T follicular helper cell (primary cell): ENCODE data around the gene TRMT1.

ENCODE experiments used
- DNase-seq: peaks from one replicate; pipeline ENCODE4 v3.0.0-alpha.2; 2020; ENCODE audit warnings: low read depth

TRMT1 gene

GRCh38 chr19:13090511-13091231 lies 25.9 kb downstream of the TRMT1 start:
- no peak for DNase-seq

- no peak for DNase-seq
These were observed 26.6 kb downstream of the TRMT1 start for GRCh38 chr19:13089857-13090507.

- no peak for DNase-seq
These were observed 27.2 kb downstream of the TRMT1 start for GRCh38 chr19:13089139-13089856.

DNA sequence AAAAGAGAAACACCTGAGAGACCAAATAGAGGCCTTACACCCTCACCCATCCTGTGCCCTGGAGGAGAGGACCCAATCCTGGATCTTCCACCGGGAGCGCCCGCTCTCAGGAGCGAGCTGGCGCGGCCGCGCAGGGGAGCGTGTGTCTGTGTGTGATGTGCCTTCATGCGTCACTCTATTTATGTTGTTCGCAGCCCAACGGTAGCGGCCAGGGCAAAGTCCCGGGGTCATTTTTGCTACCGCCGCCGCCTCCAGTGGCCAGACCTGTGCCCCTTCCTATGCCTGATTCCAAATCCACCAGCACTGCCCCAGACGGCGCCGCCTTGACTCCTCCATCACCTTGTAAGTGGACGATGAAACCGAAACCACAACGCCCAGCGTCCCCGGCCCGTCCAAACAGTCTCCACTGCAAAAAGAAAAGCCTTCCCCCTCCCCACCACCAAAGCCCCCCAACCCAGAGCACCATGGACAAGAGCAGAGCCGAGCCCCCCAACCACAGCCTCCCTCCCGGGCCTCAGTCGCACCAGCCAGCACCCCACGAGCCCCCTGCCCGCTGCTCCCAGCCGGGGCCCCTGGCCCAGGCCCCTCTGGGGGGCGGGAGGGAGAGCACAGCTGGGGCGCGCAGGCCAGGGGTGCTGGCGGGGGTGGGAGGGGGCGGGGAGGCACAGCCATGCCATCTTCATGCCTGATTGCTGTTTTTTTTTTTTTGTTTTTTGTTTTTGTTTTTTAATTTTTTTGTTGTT lies 28.6 kb downstream of the TRMT1 start:
- no peak for DNase-seq

- no peak for DNase-seq
These were observed 29.2 kb downstream of the TRMT1 start for GRCh38 chr19:13087295-13087694.

DNA sequence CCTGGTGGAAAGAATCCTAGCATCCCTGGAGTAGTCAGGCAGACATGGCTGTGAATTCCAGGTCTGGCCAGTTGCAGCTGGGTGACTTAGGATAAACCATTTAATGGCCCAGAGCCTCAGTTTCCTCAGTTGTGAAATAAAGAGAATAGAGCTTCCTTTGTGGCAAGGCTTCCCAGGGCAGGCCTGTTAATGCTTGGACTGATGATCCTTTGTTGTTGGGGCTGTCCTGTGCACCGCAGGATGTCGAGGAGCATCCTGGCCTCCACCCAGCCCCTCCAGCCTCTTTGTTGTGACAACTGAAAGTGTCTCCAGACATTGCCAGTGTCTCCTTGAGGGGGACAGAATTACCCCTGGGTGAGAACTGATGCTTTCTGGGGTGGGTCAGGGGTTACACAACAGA lies 30.2 kb downstream of the TRMT1 start:
- no peak for DNase-seq

DNA sequence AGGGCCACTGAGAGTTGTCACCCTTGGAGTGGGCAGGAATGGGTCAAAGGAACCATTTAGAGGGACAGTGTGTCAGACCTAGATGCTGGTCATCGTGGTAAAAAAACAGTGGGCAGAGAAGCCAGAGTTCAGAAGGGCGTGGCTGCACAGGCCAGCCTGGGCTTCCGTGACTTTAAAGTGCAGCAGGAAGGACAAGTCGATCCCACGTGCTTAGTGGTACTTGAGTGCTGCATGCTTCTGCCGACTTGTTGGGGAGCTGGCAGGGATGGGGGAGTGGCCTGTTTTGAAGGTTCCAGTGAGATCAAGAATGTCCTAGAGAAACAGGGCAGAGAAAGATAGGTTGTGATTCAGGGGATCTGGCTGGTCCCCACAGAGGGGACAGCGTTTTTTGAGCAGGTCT lies 30.9 kb downstream of the TRMT1 start:
- no peak for DNase-seq

GRCh38 chr19:13083627-13084026 lies 32.9 kb downstream of the TRMT1 start:
- no peak for DNase-seq

- DNase-seq, result no peak
These were observed 33.5 kb downstream of the TRMT1 start for GRCh38 chr19:13083008-13083404.

GRCh38 chr19:13082192-13083007 lies 34.1 kb downstream of the TRMT1 start:
- DNase-seq, result no peak

DNA sequence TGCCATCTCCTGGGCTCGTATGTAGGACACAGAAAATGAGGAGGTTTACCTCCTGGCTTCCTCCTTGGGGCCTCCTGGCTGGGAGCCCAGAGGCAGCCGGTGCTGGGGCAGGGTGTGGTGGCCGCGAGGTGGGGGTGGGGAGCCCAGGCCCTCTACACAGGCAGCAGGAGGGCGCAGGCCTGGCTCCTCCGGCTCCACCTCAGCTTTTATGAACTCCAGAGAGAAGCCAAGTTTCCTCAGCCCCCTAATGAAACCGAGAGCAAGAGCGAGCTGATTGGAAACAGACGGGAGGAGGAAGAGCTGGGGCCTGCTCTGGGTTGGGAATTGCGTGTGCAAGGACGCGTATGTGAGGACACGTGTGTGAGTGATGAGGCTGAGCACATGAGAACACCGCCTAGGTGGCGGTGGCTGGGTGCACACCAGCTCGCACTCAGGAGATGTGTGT lies 37.0 kb downstream of the TRMT1 start:
- no peak for DNase-seq

DNA sequence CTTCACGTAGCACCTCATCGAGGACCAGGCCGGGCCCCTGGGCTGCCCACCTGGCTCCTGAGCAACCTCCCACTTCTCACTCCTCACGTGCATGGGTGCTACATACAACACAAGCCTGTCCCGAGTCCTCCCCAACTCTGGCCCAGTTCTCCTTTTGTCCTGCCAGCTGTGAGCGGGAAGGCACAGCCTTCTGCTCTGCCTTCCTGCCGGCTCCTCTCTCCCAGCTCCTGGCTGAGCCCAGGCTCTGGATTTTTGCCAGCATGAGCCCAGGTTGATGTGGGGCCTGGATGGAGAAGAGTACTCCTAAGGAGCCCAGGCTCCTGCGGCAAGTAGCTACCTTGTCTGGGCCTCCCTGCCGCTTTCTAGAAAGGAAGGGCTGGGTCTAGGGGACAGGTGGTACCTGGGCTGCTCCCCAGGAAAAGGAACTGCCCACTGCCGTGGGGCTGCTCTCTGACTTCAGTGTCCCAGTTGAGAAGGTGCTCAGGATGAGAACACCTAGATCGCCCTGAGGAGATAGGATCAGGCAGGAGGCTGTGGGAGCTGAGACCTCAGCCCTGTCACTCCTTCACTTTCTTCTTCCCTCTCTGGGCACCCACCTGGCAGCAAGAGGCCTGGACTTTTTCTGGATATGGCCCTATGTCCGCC lies 37.5 kb downstream of the TRMT1 start:
- no peak for DNase-seq

- DNase-seq, result no peak
These were observed 38.2 kb downstream of the TRMT1 start for GRCh38 chr19:13078381-13078780.

GRCh38 chr19:13077240-13077639 lies 39.3 kb downstream of the TRMT1 start:
- DNase-seq, result no peak

DNA sequence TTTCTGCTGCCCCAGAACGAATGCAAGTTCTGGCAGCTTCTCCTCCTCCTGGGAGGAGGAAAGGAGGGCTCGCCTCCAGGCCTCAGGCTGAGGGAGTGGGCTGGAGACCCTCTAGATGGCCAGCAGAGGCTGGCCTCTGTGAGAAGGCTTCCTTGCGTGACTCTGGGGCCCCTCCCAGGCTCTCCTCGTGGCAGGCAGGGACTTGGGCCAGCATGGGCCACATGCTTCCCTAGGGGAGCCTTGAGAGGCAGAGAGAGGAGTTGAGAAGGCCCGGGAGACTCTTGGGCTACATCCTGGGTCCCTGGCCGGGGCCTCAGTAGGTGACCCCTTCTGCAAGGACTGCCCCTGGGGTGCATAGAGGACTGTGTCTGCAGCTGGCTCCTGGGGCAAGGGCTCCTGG lies 39.8 kb downstream of the TRMT1 start:
- no peak for DNase-seq

DNA sequence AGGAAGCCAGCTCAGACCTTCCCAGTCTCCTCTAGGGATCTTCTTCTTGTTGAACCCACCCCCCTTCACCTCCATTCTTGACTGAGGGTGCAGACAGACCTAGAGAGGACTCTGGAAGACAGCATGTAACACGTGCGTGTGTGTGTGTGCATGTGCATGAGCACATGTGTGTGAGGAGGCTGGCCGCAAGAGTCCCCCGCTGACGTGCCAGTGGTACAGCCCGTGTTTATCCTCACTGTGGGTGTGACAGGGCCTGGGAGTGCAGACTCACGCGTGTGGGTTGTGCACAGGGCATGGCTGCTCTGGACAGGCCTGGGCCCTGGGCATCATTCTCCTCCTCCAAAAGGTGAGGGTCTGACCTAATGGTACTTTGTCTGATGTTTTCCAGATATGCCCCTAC lies 40.2 kb downstream of the TRMT1 start:
- DNase-seq, result no peak

DNA sequence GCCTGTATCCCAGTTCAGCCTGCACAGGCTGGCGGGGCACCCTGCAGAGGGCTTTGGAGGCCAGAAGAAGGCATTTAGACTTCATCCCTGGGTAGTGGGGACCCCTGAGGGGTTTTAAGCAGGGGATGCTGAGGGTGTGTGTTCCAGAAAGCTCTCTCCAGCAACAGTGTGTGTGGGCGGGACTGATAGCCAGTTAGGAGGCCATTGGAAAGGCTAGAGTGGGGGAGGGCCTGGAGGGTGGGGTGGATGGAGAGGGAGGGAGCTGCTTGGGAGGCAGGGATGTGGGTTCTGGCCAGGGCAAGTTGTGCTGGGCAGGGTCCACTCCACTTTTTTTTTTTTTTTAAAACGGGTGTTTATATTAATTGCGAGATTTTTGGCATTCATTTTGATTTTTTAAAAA lies 42.2 kb downstream of the TRMT1 start:
- DNase-seq, result no peak

DNA sequence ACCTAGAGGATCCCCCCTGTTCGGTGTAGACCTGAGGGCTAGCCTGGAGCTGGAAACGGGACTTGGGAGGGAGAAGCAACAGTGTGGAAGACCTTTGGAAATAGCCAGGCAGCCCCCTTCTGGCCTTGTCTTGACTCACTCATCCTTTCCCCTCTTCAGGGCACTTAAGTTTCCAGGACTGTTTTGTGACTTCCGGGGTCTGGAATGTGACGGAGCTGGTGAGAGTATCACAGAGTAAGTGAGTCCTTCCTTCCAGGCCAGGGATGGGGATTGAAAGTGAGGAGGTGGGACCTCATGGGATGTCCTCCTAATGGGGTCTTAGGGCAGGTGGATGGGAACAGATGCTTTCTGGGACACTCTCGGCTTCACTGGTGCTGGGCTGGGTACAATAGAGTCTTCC lies 43.3 kb downstream of the TRMT1 start:
- no peak for DNase-seq

GRCh38 chr19:13072188-13072908 lies 44.2 kb downstream of the TRMT1 start:
- DNase-seq, result no peak

- no peak for DNase-seq
These were observed 44.9 kb downstream of the TRMT1 start for GRCh38 chr19:13071444-13072187.
